Lower leg skin (tissue), 4 donors: ENCODE measurements around the gene WWOX. TPM values are rescaled to one million over a fixed set of nuclear protein-coding genes. Genes with fewer than 3 reads are reported as not detected.

Experiments
- DNase-seq, 2 donors: peaks; one replicate each; pipeline ENCODE4 v3.0.0-alpha.2; 2019; ENCODE audit warnings: low spot score in 2 of 2
- H3K4me3 ChIP-seq: fragments of 200-600 bp; sonication (generic); 2 replicates; pipeline ENCODE4 v1.5.1; 2017; ENCODE audit warnings: mild to moderate bottlenecking, low read depth; ENCODE audit not compliant: poor library complexity, severe bottlenecking
- CTCF ChIP-seq, 3 donors: fragments of 450-650 bp; IDR thresholded peaks; one replicate each; pipeline ENCODE4 v1.5.1; 2016; ENCODE audit warnings: antibody characterized with exemption in 3 of 3, mild to moderate bottlenecking in 3 of 3, moderate library complexity in 2 of 3
- POLR2A ChIP-seq, 2 donors: fragments of 450-650 bp; IDR thresholded peaks; one replicate each; pipeline ENCODE4 v1.6.1; 2016 to 2017; ENCODE audit warnings: antibody characterized with exemption in 2 of 2, mild to moderate bottlenecking in 1 of 2, moderate library complexity in 1 of 2
- WGBS, 2 donors: methylation state at CpG; one replicate each; pipeline ENCODE4 v1.1.5; 2018; 5-methylcytosine and 5-hydroxymethylcytosine counted together
- intact Hi-C: fragments of 100-400 bp; cut with DNase I; formaldehyde crosslinking; loops from one replicate; pipeline ENCODE4 v1.15.0; 2023; ENCODE audit warnings: low total_unique reads
- total RNA-seq, 4 donors: library from RNA; depleted of rRNA; stranded (reverse); fragments of >200 nt; gene quantifications; one replicate each; pipeline ENCODE4 v1.1.0, GENCODE V29; 2016

The WWOX gene
- total RNA-seq, 4 donors from 2014 or later, result 21.0 to 82.7 (median 36.1) TPM

GRCh38 chr16:78953526-78953925 is 854.1 kb downstream of the WWOX start:
- peak in 1 of 2 donors; percentile 74 for DNase-seq
- no peak overlapping the region for H3K4me3 ChIP-seq
- intact Hi-C loops, result no loop called here
- TF ChIP-seq CTCF (IDR thresholded peaks at IDR 0.05), result no peak
- TF ChIP-seq POLR2A (IDR thresholded peaks at IDR 0.05), result no peak
- 84 to 90% methylated on average over 8 of the region's 8 CpGs for WGBS, 2 donors

GRCh38 chr16:78955206-78955605 is 855.8 kb downstream of the WWOX start:
- no peak for TF ChIP-seq CTCF (IDR thresholded peaks at IDR 0.05)
- no peak for TF ChIP-seq POLR2A (IDR thresholded peaks at IDR 0.05)
- WGBS, 2 donors, result 79 to 90% methylated on average over 6 of the region's 6 CpGs

GRCh38 chr16:78956859-78957258 is 857.4 kb downstream of the WWOX start:
- peak in 1 of 2 donors; percentile 29 for DNase-seq
- TF ChIP-seq POLR2A (IDR thresholded peaks at IDR 0.05) (no peak), CTCF (IDR thresholded peaks at IDR 0.05) (no peak)
- no peak overlapping the region for H3K4me3 ChIP-seq
- intact Hi-C loops, result no loop called here
- 60 to 67% methylated on average over 8 of the region's 8 CpGs for WGBS, 2 donors

More at GRCh38 chr16:78955206-78955605, 855.8 kb downstream of the WWOX start:
- no peak for DNase-seq
- no peak overlapping the region for H3K4me3 ChIP-seq
- intact Hi-C loops, result no loop called here

- 64% methylated on average over 15 of the region's 15 CpGs for WGBS, 2 donors
- intact Hi-C loops, result no loop called here
- no peak for TF ChIP-seq POLR2A (IDR thresholded peaks at IDR 0.05)
- TF ChIP-seq CTCF (IDR thresholded peaks at IDR 0.05), result no peak
- no peak overlapping the region for H3K4me3 ChIP-seq
- DNase-seq, result peak in 1 of 2 donors; percentile 61
These were observed 858.1 kb downstream of the WWOX start for GRCh38 chr16:78957317-78958100.

GRCh38 chr16:78961464-78961863 is 862.0 kb downstream of the WWOX start:
- TF ChIP-seq POLR2A (IDR thresholded peaks at IDR 0.05) (no peak), CTCF (IDR thresholded peaks at IDR 0.05) (no peak)
- 72 to 76% methylated on average over 2 of the region's 2 CpGs for WGBS, 2 donors
- H3K4me3 ChIP-seq, result no peak overlapping the region
- intact Hi-C loops, result no loop called here
- no peak for DNase-seq
